B cell (primary cell): ENCODE data around the gene SERPINB1. TPM values are rescaled to one million over a fixed set of nuclear protein-coding genes. Genes with fewer than 3 reads are reported as not detected.

Source experiments
- ATAC-seq: fragments of 200-7000 bp; cut with Tn5 transposase; one replicate; pipeline ENCODE4 v1.10.0; 2021; ENCODE audit warnings: low read depth, mild to moderate bottlenecking, moderate number of reproducible peaks, moderate library complexity
- CTCF ChIA-PET: fragments of 350-600 bp; sonication (Branson Sonifier 250); formaldehyde crosslinking; loops from one replicate; lab custom pipeline; 2021; ENCODE audit warnings: antibody characterized with exemption, inconsistent platforms; lab: Charles Lee
- POLR2A ChIA-PET: fragments of 350-600 bp; sonication (Branson Sonifier 250); formaldehyde crosslinking; loops from one replicate; lab custom pipeline; 2021; ENCODE audit warnings: antibody characterized with exemption; lab: Charles Lee
- DNase-seq: peaks from one replicate; pipeline ENCODE4 v3.0.0; 2013
- H2AFZ ChIP-seq: 2 replicates; pipeline ENCODE4 v1.6.1; 2012; ENCODE audit warnings: mild to moderate bottlenecking, low read depth, low read length; ENCODE audit not compliant: insufficient read depth, poor library complexity, severe bottlenecking
- H3K27ac ChIP-seq, 2 donors: 1 replicate in 1 of 2; 2 replicates in 1 of 2; pipeline ENCODE4 v1.5.1; 2012 to 2013; ENCODE audit warnings: low read length in 2 of 2, mild to moderate bottlenecking in 2 of 2, moderate library complexity in 1 of 2
- H3K27me3 ChIP-seq, 4 experiments: fragments of 200-600 bp in 1 of 4; sonication (generic) in 1 of 4; replicated peaks in 1 of 4; 1 replicate in 2 of 4; 2 replicates in 2 of 4; pipeline versions ENCODE4 v1.6.1 to v1.7.0; 2013 to 2016; ENCODE audit warnings: low read length in 3 of 4, mild to moderate bottlenecking in 2 of 4, mixed read lengths in 1 of 4, moderate library complexity in 1 of 4; ENCODE audit not compliant: insufficient read depth in 4 of 4, control insufficient read depth in 3 of 4; ENCODE audit errors: control extremely low read depth in 1 of 4
- H3K36me3 ChIP-seq, 2 experiments: replicated peaks in 1 of 2; 1 replicate in 1 of 2; 2 replicates in 1 of 2; pipeline versions ENCODE4 v1.6.1 to v1.7.1; 2013; ENCODE audit warnings: low read length in 1 of 2; ENCODE audit not compliant: insufficient read depth in 2 of 2, control insufficient read depth in 1 of 2; ENCODE audit errors: control extremely low read depth in 1 of 2, extremely low read depth in 1 of 2
- H3K4me1 ChIP-seq, 2 donors: fragments of 200-600 bp in 1 of 2; sonication (generic) in 1 of 2; 1 replicate in 1 of 2; 2 replicates in 1 of 2; pipeline versions ENCODE4 v1.5.1 to v1.6.1; 2013 to 2017; ENCODE audit warnings: low read length in 2 of 2; ENCODE audit not compliant: control insufficient read depth in 2 of 2, insufficient read depth in 2 of 2
- H3K4me2 ChIP-seq: replicated peaks from 2 replicates; pipeline ENCODE3; 2012; ENCODE audit warnings: mild to moderate bottlenecking, low read depth, low read length; ENCODE audit not compliant: poor library complexity, severe bottlenecking
- H3K4me3 ChIP-seq, 5 experiments: fragments of 200-600 bp in 1 of 5; sonication (generic) in 1 of 5; 1 replicate in 3 of 5; 2 replicates in 2 of 5; pipeline versions ENCODE4 v1.5.1 to v1.7.0; 2011 to 2016; ENCODE audit warnings: low read length in 4 of 5, mild to moderate bottlenecking in 4 of 5, low read depth in 2 of 5, control low read depth in 1 of 5, moderate library complexity in 1 of 5; ENCODE audit not compliant: insufficient read depth in 1 of 5; ENCODE audit errors: control extremely low read depth in 1 of 5, extremely low read depth in 1 of 5
- H3K79me2 ChIP-seq: fragments of 200-600 bp; sonication (generic); one replicate; pipeline ENCODE4 v1.6.0; 2016; ENCODE audit warnings: low read length; ENCODE audit not compliant: control insufficient read depth, insufficient read depth
- H3K9ac ChIP-seq: fragments of 200-600 bp; sonication (generic); 2 replicates; pipeline ENCODE4 v1.6.1; 2017; ENCODE audit warnings: mild to moderate bottlenecking, low read length, moderate library complexity
- H3K9me3 ChIP-seq, 3 donors: one replicate each; pipeline versions ENCODE4 v1.6.1 to v1.7.1; 2013; ENCODE audit warnings: low read length in 2 of 3; ENCODE audit not compliant: control insufficient read depth in 2 of 3, insufficient read depth in 1 of 3; ENCODE audit errors: control extremely low read depth in 1 of 3
- H4K20me1 ChIP-seq: 2 replicates; pipeline ENCODE4 v1.6.0; 2012; ENCODE audit warnings: mild to moderate bottlenecking, low read length; ENCODE audit not compliant: insufficient read depth, control insufficient read depth, poor library complexity, severe bottlenecking
- H3K27ac Mint-ChIP-seq: one replicate; pipeline ENCODE4 v1.8.0; 2021; ENCODE audit warnings: mixed read lengths
- H3K27me3 Mint-ChIP-seq: one replicate; pipeline ENCODE4 v1.8.0; 2021; ENCODE audit warnings: mixed read lengths
- H3K4me1 Mint-ChIP-seq: one replicate; pipeline ENCODE4 v1.8.0; 2021; ENCODE audit warnings: mixed read lengths
- H3K4me3 Mint-ChIP-seq: one replicate; pipeline ENCODE4 v1.8.0; 2021; ENCODE audit warnings: mixed read lengths
- H3K9me3 Mint-ChIP-seq: one replicate; pipeline ENCODE4 v1.8.0; 2022; ENCODE audit warnings: mixed read lengths; ENCODE audit not compliant: insufficient read depth
- CTCF ChIP-seq: fragments of 200-600 bp; IDR thresholded peaks from one replicate; pipeline ENCODE4 v1.8.0; 2022; ENCODE audit warnings: antibody characterized with exemption, mild to moderate bottlenecking
- EZH2 ChIP-seq: IDR thresholded peaks from 2 replicates; pipeline ENCODE4 v1.6.1; 2012; ENCODE audit warnings: borderline replicate concordance, low read depth, mild to moderate bottlenecking, moderate library complexity, low read length; ENCODE audit not compliant: insufficient read depth, poor library complexity, severe bottlenecking
- WGBS: methylation state at CpG from one replicate; pipeline ENCODE4 v1.1.5; 2013; ENCODE audit warnings: missing lambda C conversion rate; ENCODE audit not compliant: insufficient coverage; 5-methylcytosine and 5-hydroxymethylcytosine counted together
- intact Hi-C: fragments of 100-400 bp; cut with micrococcal nuclease; formaldehyde crosslinking; loops from one replicate; pipeline ENCODE4 v1.10.0; 2022
- polyA plus RNA-seq: library from polyadenylated mRNA; depleted of rRNA; stranded (reverse); fragments of >200 nt; gene quantifications from 2 replicates; pipeline ENCODE4 v1.2.3, GENCODE V29; 2012
- total RNA-seq, 2 donors: library from RNA; stranded (reverse); fragments of 120-200 nt in 1 of 2; gene quantifications; 1 replicate in 1 of 2; 2 replicates in 1 of 2; pipeline versions ENCODE4 v1.2.3 to v1.2.4, GENCODE V29; 2013 to 2022

The SERPINB1 gene
- total and polyA plus RNA-seq, 2 donors (not counting 1 experiment from before 2014, with no cell fraction given) = 23.2 to 52.5 TPM

- peak overlapping the region; percentile 54 for H3K4me2 ChIP-seq
- WGBS = no CpG with 5 or more reads among the region's 6 CpGs
- no peaks in the 10 kb centered on the region for H3K27me3 ChIP-seq
- H3K27ac ChIP-seq = peak overlapping the region in 1 of 2 donors; percentile 36
- H2AFZ ChIP-seq = peak overlapping the region; percentile 61
- peak overlapping the region; percentile 34 for H3K9ac ChIP-seq
- H3K4me3 ChIP-seq = peak overlapping the region in 1 of 5 experiments; percentile 27
- H3K4me3 Mint-ChIP-seq = no peak overlapping the region
- no peak overlapping the region for H3K27ac Mint-ChIP-seq
- TF ChIP-seq EZH2 = no peak
- peaks cover 57% of the 10 kb centered on the region for H3K4me1 Mint-ChIP-seq
- H3K79me2 ChIP-seq = peaks cover 7% of the 10 kb centered on the region
- POLR2A ChIA-PET = interaction anchor here (0.6 to 2.6 kb wide), 11 partner anchors 12 to 222 kb away, joined by 3 to 23 read pairs (median 4); partner anchors contain the start of genes RIPK1 and SERPINB9
- CTCF ChIA-PET = interaction anchor here (0.7 to 13.3 kb wide), 36 partner anchors 8 to 222 kb away, joined by 3 to 383 read pairs (median 6); partner anchors contain the start of genes NQO2, RIPK1, SERPINB6 and SERPINB9
- H4K20me1 ChIP-seq = peaks cover 3% of the 10 kb centered on the region
- no peaks in the 10 kb centered on the region for H3K36me3 ChIP-seq
- no peaks in the 10 kb centered on the region for H3K27me3 Mint-ChIP-seq
- H3K9me3 Mint-ChIP-seq = peaks cover 4% of the 10 kb centered on the region
- ATAC-seq = no peak
- peaks cover 38 to 49% of the 10 kb centered on the region in 2 donors for H3K4me1 ChIP-seq
- H3K9me3 ChIP-seq = peaks cover 0 to 16% (median 2%) of the 10 kb centered on the region in 3 donors
- no peak for DNase-seq
- intact Hi-C loops = loop anchor here (1.0 to 5.0 kb wide), 9 partner anchors 8 to 211 kb away; no protein-coding TSS in a partner anchor
Measured at GRCh38 chr6:2845880-2846208, 4.2 kb upstream of the SERPINB1 start.

GRCh38 chr6:2844008-2844407, 2.3 kb upstream of the SERPINB1 start:
- Histone ChIP-seq H3K9ac (no peak overlapping the region), H2AFZ (no peak overlapping the region), H3K27ac (no peak overlapping the region), H3K36me3 (peaks cover 5% of the 10 kb centered on the region in 2 experiments), H3K4me1 (peaks cover 52 to 62% of the 10 kb centered on the region in 2 donors), H3K9me3 (peaks cover 0 to 6% (median 1%) of the 10 kb centered on the region in 3 donors), H3K4me2 (no peak overlapping the region), H4K20me1 (peaks cover 12% of the 10 kb centered on the region), H3K27me3 (no peaks in the 10 kb centered on the region), H3K4me3 (no peak overlapping the region), H3K79me2 (peaks cover 17% of the 10 kb centered on the region)
- Mint-ChIP-seq H3K27ac (peak overlapping the region; percentile 96), H3K4me3 (no peak overlapping the region), H3K9me3 (peaks cover 2% of the 10 kb centered on the region), H3K4me1 (peaks cover 69% of the 10 kb centered on the region), H3K27me3 (no peaks in the 10 kb centered on the region)
- ChIA-PET CTCF (interaction anchor here (0.8 to 13.3 kb wide), 8 partner anchors 26 to 106 kb away, joined by 3 to 383 read pairs (median 30); no protein-coding TSS in a partner anchor), POLR2A (no interaction called here)
- intact Hi-C loops = loop anchor here (5.0 kb wide), 1 partner anchor 318 kb away; no protein-coding TSS in a partner anchor
- no peak for DNase-seq
- TF ChIP-seq EZH2 (no peak), CTCF (no peak)
- ATAC-seq = no peak
